Smooth muscle cell (in vitro differentiated cells): ENCODE results near the gene MAML1. TPM values are rescaled to one million over a fixed set of nuclear protein-coding genes. Genes with fewer than 3 reads are reported as not detected.

Experiments
- DNase-seq: peaks from one replicate; lab custom pipeline; 2025; ENCODE audit not compliant: unreplicated experiment; lab: John Stamatoyannopoulos, UW
- H2AFZ ChIP-seq: fragments of 200-600 bp; sonication (generic); 2 replicates; pipeline ENCODE4 v1.6.0; 2016; ENCODE audit warnings: antibody characterized with exemption, low read depth, mild to moderate bottlenecking
- H3F3A ChIP-seq: fragments of 200-600 bp; sonication (generic); 2 replicates; pipeline ENCODE4 v1.6.0; 2017; ENCODE audit warnings: antibody characterized with exemption, low read depth
- H3K27ac ChIP-seq: fragments of 200-600 bp; sonication (generic); 2 replicates; pipeline ENCODE4 v1.5.1; 2016; ENCODE audit warnings: low read depth, mild to moderate bottlenecking
- H3K27me3 ChIP-seq: fragments of 200-600 bp; sonication (generic); 2 replicates; pipeline ENCODE4 v1.6.1; 2016; ENCODE audit warnings: low read depth, mild to moderate bottlenecking
- H3K36me3 ChIP-seq: fragments of 200-600 bp; sonication (generic); 2 replicates; pipeline ENCODE4 v1.5.1; 2016; ENCODE audit warnings: low read depth
- H3K4me1 ChIP-seq: fragments of 200-600 bp; sonication (generic); 2 replicates; pipeline ENCODE4 v1.5.1; 2016; ENCODE audit warnings: low read depth
- H3K4me2 ChIP-seq: fragments of 200-600 bp; sonication (generic); 2 replicates; pipeline ENCODE4 v1.6.0; 2016; ENCODE audit warnings: mild to moderate bottlenecking
- H3K4me3 ChIP-seq: fragments of 200-600 bp; sonication (generic); 2 replicates; pipeline ENCODE4 v1.5.1; 2016; ENCODE audit warnings: mild to moderate bottlenecking
- H3K79me2 ChIP-seq: fragments of 200-600 bp; sonication (generic); 2 replicates; pipeline ENCODE4 v1.6.0; 2016; ENCODE audit warnings: low read depth, mild to moderate bottlenecking
- H3K9ac ChIP-seq: fragments of 200-600 bp; sonication (generic); 2 replicates; pipeline ENCODE4 v1.6.0; 2016; ENCODE audit warnings: low read depth
- H3K9me3 ChIP-seq: fragments of 200-600 bp; sonication (generic); replicated peaks from 2 replicates; pipeline ENCODE4 v1.5.1; 2016; ENCODE audit warnings: low read depth
- H4K20me1 ChIP-seq: fragments of 200-600 bp; sonication (generic); 2 replicates; pipeline ENCODE4 v1.6.0; 2016; ENCODE audit warnings: low read depth
- WGBS: methylation state at CpG from one replicate; pipeline ENCODE4 v1.1.7; 2016; ENCODE audit warnings: low lambda C conversion rate; 5-methylcytosine and 5-hydroxymethylcytosine counted together
- polyA plus RNA-seq: library from polyadenylated mRNA; unstranded; fragments of >200 nt; fragmentation: Nextera tagmentation; extraction: Ambion mirVana; gene quantifications from 2 replicates; pipeline ENCODE4 v1.2.1, GENCODE V29; 2016
- total RNA-seq: library from RNA; depleted of rRNA; stranded (reverse); fragments of >200 nt; gene quantifications from 2 replicates; pipeline ENCODE4 v1.2.3, GENCODE V29; 2014
- TF ChIP-seq, protein P1 (sequence below): fragments of 200-600 bp; sonication (generic); IDR thresholded peaks from 2 replicates; pipeline ENCODE4 v1.5.1; 2017; ENCODE audit warnings: borderline replicate concordance, mild to moderate bottlenecking, antibody characterized with exemption; ENCODE audit not compliant: insufficient read depth, poor library complexity, severe bottlenecking

The MAML1 gene
- total and polyA plus RNA-seq, 2 experiments from 2014 or later, result 9.9 to 11.5 TPM

DNA sequence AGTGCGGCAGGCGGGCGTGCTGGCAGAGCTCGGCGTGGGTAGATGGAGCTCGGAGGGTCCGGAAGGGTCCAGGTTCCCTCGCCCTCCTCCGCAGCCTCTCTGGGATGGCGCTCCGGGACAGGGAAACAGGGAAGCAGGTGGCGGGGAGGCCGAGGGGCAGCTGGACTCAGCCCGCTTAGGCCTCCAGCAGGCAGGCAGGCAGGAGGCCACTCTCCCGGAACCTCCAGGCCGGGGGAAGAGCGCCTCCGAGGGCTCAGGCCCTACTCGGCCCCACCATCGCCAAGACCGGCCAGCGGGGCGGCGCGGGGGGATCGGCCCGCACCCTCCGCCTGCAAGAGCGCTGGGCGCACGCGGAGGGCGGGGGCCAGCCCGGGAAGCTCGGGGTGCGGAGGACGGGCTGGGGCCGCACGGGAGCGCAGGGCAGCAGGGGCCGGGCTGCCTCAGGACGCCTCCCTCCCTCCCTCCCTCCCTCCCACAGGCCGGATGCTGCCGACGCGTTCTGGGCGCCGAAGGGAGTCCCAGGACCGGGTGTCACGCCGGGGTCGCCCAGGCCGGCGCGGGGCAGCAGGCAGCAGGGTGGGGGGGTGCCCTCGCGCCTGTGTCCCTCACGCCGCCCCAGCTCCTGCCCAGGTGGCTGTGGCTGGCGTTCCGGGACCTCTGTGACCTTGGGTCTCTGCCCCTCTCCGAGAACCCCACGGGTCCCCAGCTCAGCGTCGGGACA, 73.1 kb downstream of the MAML1 start:
- peak overlapping the region; percentile 97 for H3K4me2 ChIP-seq
- 9% methylated on average over 36 of the region's 65 CpGs for WGBS
- peak overlapping the region; percentile 24 for H3K27ac ChIP-seq
- no peaks in the 10 kb centered on the region for H3K9me3 ChIP-seq
- H3K4me1 ChIP-seq, result peaks cover 27% of the 10 kb centered on the region
- H2AFZ ChIP-seq, result no peak overlapping the region
- H3K27me3 ChIP-seq, result no peaks in the 10 kb centered on the region
- H3K9ac ChIP-seq, result peak overlapping the region; percentile 83
- TF ChIP-seq, protein P1, sequence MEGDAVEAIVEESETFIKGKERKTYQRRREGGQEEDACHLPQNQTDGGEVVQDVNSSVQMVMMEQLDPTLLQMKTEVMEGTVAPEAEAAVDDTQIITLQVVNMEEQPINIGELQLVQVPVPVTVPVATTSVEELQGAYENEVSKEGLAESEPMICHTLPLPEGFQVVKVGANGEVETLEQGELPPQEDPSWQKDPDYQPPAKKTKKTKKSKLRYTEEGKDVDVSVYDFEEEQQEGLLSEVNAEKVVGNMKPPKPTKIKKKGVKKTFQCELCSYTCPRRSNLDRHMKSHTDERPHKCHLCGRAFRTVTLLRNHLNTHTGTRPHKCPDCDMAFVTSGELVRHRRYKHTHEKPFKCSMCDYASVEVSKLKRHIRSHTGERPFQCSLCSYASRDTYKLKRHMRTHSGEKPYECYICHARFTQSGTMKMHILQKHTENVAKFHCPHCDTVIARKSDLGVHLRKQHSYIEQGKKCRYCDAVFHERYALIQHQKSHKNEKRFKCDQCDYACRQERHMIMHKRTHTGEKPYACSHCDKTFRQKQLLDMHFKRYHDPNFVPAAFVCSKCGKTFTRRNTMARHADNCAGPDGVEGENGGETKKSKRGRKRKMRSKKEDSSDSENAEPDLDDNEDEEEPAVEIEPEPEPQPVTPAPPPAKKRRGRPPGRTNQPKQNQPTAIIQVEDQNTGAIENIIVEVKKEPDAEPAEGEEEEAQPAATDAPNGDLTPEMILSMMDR, result no peak
- H3K36me3 ChIP-seq, result no peaks in the 10 kb centered on the region
- H3K4me3 ChIP-seq, result peak overlapping the region; percentile 93
- H3K79me2 ChIP-seq, result peaks cover 33% of the 10 kb centered on the region
- no peak for DNase-seq
- H3F3A ChIP-seq, result no peaks in the 10 kb centered on the region
- H4K20me1 ChIP-seq, result peaks cover 49% of the 10 kb centered on the region

DNA sequence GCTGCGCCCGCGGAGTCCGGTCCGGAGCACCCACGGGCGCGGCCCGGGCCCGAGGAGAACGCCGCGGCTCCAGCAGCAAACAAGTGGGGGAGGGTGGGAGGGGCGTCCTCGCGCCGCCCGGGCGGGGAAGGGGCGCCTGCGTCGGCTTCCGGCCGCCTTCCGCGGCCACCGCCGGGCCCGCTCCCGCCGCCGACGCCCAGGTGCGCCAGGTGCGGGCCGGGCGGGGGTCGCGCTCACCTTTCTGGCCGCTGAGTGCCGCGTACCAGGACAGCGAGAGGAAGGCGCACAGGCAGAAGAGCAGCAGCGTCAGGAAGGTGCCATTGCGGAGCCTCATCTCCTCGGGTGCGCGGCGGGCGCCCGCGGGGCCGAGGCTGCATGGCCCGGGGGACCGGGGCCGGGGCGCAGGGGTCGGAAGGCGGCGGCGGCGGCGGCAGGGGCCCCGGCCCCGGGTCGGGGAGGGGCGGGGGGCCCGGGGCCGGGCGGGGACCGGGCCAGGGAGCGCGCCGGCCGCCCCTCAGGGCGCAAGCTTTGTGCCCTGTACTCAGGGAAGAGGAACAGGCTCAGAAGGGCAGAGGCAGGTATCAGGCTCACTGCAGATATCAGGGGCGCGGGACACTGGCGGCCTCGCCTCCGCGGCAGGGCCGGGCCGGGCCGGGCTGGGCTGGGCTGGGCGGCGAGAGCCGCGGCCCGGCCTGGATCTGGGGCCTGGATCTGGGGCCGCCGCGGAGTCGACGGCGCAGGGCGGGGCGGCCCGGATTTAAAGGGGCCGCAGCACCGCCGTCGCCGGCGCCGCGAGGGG, 73.8 kb downstream of the MAML1 start, which contains the start of gene MGAT4B:
MGAT4B (minus strand) TSS at position 617 of the 799 bp plus-strand sequence; CDS start at position 334, 283 bp downstream.
- Histone ChIP-seq H3F3A (no peaks in the 10 kb centered on the region), H3K9me3 (no peaks in the 10 kb centered on the region), H3K27ac (peak within 1 kb of the TSS; percentile 47), H3K36me3 (no peaks in the 10 kb centered on the region), H4K20me1 (peaks cover 43% of the 10 kb centered on the region), H3K4me3 (peak within 1 kb of the TSS; percentile 93), H3K27me3 (no peaks in the 10 kb centered on the region), H3K79me2 (peaks cover 33% of the 10 kb centered on the region), H3K4me1 (peaks cover 27% of the 10 kb centered on the region), H3K9ac (peak within 1 kb of the TSS; percentile 83), H2AFZ (peak within 1 kb of the TSS; percentile 82), H3K4me2 (peak within 1 kb of the TSS; percentile 97)
- DNase-seq, result no peak
- WGBS, result 0% methylated on average over 27 of the region's 108 CpGs
- TF ChIP-seq, protein P1, result no peak

DNA sequence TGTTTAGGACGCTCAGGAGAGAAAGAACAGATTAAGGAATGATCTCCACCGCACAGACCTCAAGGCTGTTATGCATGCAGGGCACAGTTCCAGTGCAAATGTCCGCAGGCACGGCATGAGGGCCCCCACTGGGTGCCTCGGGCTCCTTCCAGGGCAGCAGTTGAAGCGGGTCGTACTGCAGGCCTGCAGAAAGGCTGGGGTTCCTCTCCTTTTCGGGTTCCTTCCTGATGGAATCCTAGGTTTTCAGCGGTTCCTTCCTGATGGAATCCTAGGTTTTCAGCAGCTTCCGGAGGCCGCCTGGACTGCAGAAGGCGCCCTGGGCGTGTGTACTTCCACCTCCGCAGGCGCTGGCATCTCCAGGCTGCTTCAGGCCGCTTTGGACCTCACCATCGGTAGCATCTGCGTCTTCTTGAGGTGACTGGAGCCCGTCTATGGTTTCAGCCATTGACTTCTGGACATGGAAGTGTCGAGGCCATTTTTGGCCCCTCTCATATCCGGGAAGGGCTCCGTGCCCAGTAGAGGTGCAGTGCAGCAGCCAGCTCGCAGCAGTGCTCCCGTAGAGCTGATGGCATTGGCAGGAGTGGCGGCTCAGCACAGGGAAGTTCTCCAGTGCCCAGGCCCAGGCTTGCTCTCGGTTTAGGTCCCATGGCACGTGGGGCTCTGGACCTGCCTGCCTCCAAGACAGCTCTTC, 79.7 kb downstream of the MAML1 start:
- Histone ChIP-seq H3K4me3 (no peak overlapping the region), H3K27me3 (no peaks in the 10 kb centered on the region), H3K9ac (no peak overlapping the region), H3K4me1 (peaks cover 6% of the 10 kb centered on the region), H3F3A (peaks cover 7% of the 10 kb centered on the region), H4K20me1 (no peaks in the 10 kb centered on the region), H3K9me3 (no peaks in the 10 kb centered on the region), H3K27ac (no peak overlapping the region), H3K79me2 (peaks cover 6% of the 10 kb centered on the region), H3K36me3 (no peaks in the 10 kb centered on the region), H2AFZ (no peak overlapping the region), H3K4me2 (no peak overlapping the region)
- DNase-seq, result no peak
- 97% methylated on average over 27 of the region's 27 CpGs for WGBS
- TF ChIP-seq, protein P1, result no peak
